Measurements from ENCODE around the gene EOLA2. TPM values are rescaled to one million over a fixed set of nuclear protein-coding genes. Genes with fewer than 3 reads are reported as not detected.

EOLA2 gene
- total and polyA plus RNA-seq, 9 of the 15 experiments (the other 6 are each of a cell fraction or from before 2014, with no cell fraction given), result 27.7 to 61.5 (median 44.3) TPM

GRCh38 chrX:149939655-149939904 is 1.3 kb upstream of the EOLA2 start (continued):
- no peak for TF ChIP-seq CTCFL (IDR thresholded peaks at IDR 0.05; ENCODE audit: borderline replicate concordance, insufficient read depth, low read depth, low read length, poor library complexity, severe bottlenecking)
- TF ChIP-seq EP400 (IDR thresholded peaks at IDR 0.05), result peak; percentile 33; the same call in 1 of the 2 replicates
- no peak for TF ChIP-seq STAT5B (CRISPR knock-in tag; IDR thresholded peaks at IDR 0.05)
- no peak for TF ChIP-seq ELF2 (CRISPR knock-in tag; IDR thresholded peaks at IDR 0.05)
- peak; percentile 8 for TF ChIP-seq TBP (optimal IDR thresholded peaks at IDR 0.05; ENCODE audit: low read depth, low read length)
- no peak for TF ChIP-seq MCM3 (IDR thresholded peaks at IDR 0.05)
- no peak for TF ChIP-seq PRDM10 (IDR thresholded peaks at IDR 0.05; ENCODE audit: partially characterized antibody)
- TF ChIP-seq E2F3 (CRISPR knock-in tag; IDR thresholded peaks at IDR 0.05), result no peak
- no peak for TF ChIP-seq KHSRP (IDR thresholded peaks at IDR 0.05)
- no peak for TF ChIP-seq HDAC1 (IDR thresholded peaks at IDR 0.05)
- no peak for TF ChIP-seq ETS2 (tag; IDR thresholded peaks at IDR 0.05; ENCODE audit: borderline replicate concordance, poor library complexity, severe bottlenecking)
- no peak for TF ChIP-seq RNF2 (IDR thresholded peaks at IDR 0.05)
- no peak for TF ChIP-seq MBD2 (IDR thresholded peaks at IDR 0.05; ENCODE audit: borderline replicate concordance, low read depth)
- no peak for TF ChIP-seq SRSF7 (optimal IDR thresholded peaks at IDR 0.05; ENCODE audit: low read depth, low read length)
- peak; percentile 80 for TF ChIP-seq VEZF1 (CRISPR knock-in tag; IDR thresholded peaks at IDR 0.05)
- no peak for TF ChIP-seq RNF219 (CRISPR knock-in tag; IDR thresholded peaks at IDR 0.05)
- TF ChIP-seq PKNOX1 (IDR thresholded peaks at IDR 0.05), result no peak

Measured in K562 (cell line).